ENCODE results near the gene CEP70.

The CEP70 gene

DNA sequence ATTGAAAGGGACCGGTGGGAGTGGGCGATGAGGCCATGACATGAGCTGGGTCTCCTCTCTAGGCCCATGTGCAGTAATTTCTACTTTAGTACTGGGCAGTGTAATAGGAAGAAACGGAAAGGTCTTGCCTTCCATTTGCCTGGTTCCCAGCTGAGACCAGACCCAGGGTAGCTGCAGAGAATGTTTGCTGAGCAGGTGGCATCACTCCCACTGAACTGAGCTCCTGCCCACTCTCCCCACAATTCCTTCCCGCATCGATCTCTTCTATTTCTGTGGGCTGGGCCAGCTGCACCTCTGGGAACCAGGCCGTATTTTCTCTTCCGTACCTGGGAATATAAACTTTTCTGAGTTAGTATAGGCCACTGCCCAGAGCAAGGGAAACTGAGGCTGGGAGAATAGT, 143.9 kb downstream of the CEP70 start:
- Mint-ChIP-seq H3K36me3 (ENCODE audit: low read depth) (no peaks in the 10 kb centered on the region), H3K4me3 (no peak overlapping the region), H3K9me3 (no peaks in the 10 kb centered on the region), H3K27me3 (peaks cover 1% of the 10 kb centered on the region), H3K4me1 (no peaks in the 10 kb centered on the region), H3K27ac (no peak overlapping the region)
- ATAC-seq (no peak), DNase-seq (no peak)

DNA sequence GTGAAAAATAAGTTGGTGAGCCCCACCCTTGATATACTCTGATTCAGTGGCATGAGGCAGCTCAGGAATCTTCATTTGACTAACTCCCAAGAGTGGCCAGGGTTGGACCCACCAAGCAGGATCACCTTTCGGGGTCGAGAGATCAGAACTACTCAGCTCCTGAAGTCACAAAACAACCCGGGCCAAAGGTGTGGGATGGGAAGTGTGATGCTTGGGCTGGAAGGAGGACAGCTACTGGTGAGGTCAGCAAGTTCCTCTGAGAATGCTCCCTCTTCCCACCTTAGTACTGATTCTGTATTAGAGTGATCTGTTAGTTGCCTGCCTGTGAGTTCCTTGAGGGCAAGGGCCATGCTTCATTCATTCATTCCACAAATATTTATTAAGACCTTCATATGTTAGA, 144.6 kb downstream of the CEP70 start:
- Mint-ChIP-seq H3K27me3 (peaks cover 1% of the 10 kb centered on the region), H3K27ac (no peak overlapping the region), H3K36me3 (ENCODE audit: low read depth) (no peaks in the 10 kb centered on the region), H3K4me1 (no peaks in the 10 kb centered on the region), H3K4me3 (no peak overlapping the region), H3K9me3 (no peaks in the 10 kb centered on the region)
- ATAC-seq (no peak), DNase-seq (no peak)

DNA sequence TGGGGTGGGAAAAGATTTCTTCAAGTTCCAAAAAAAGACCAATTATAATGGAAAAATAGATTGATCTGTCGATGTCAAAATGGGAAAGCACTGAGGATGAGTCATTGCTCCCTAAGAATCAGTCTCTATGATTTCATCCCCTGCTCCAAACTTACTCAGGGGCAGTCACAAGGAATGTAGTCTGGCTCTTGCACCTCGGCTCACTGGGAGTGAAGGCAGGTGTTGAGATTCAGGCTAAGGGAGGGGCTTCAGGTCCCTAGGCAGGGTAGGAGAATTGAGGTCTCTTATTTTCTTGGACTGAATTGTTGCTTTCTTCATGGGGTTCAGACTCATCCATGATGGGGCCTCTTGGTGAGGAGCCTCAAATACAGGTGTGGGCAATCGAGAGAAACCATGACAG, 145.4 kb downstream of the CEP70 start:
- no peaks in the 10 kb centered on the region for H3K9me3 Mint-ChIP-seq
- H3K36me3 Mint-ChIP-seq (ENCODE audit: low read depth): no peaks in the 10 kb centered on the region
- DNase-seq (no peak), ATAC-seq (no peak)
- no peaks in the 10 kb centered on the region for H3K4me1 Mint-ChIP-seq
- H3K27me3 Mint-ChIP-seq: no peaks in the 10 kb centered on the region
- no peak overlapping the region for H3K27ac Mint-ChIP-seq
- H3K4me3 Mint-ChIP-seq: no peak overlapping the region

DNA sequence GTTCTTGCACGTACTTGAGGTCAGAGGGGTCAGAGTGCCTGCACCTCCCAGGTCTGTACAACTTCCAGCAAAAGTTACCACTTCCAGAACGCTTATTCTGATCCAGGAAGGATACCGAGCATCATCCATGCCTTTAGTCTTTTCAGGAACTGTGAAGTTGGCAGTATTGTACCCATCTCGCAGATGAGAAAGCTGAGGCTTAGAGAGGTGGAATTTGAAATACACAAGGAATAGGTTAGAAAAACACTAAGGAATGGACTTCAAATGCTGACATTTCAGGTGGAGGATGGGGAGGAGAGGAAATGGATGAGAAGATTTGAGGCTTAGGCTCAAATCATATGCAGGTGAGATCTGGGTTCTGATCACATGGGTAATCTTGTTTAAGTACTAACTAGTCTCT, 148.4 kb downstream of the CEP70 start:
- Mint-ChIP-seq H3K36me3 (ENCODE audit: low read depth) (no peaks in the 10 kb centered on the region), H3K4me1 (no peaks in the 10 kb centered on the region), H3K9me3 (no peaks in the 10 kb centered on the region), H3K27me3 (no peaks in the 10 kb centered on the region), H3K4me3 (no peak overlapping the region), H3K27ac (no peak overlapping the region)
- no peak for ATAC-seq
- no peak for DNase-seq

DNA sequence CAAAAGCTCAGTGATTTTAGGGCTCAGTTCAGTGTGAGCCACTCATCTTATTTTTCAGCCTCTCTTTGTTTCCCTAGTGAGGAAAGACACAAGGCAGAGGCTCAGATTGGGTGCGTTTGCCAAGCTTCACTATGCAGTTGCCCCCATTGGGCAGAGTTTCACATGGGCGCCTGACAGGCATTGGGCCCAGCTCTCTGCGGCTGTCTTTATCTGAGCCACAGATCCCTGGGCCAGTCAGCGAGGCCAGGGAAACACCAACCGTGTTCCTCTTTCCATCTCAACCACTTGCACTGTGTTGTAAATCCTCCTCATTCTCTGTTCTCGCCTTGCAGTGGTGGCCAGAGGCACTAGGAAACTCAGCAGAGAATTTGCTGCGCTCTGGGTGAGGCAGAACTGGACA, 148.8 kb downstream of the CEP70 start:
- Mint-ChIP-seq H3K4me1 (no peaks in the 10 kb centered on the region), H3K27ac (no peak overlapping the region), H3K4me3 (no peak overlapping the region), H3K36me3 (ENCODE audit: low read depth) (no peaks in the 10 kb centered on the region), H3K27me3 (no peaks in the 10 kb centered on the region), H3K9me3 (no peaks in the 10 kb centered on the region)
- DNase-seq (no peak), ATAC-seq (no peak)
